DOHH2 (cell line): Measurements from ENCODE around the gene CEP350.

Source experiments
- H3F3A ChIP-seq: fragments of 200-600 bp; sonication (generic), shearing (Covaris generic); 2 replicates; pipeline ENCODE4 v1.6.0; 2016; ENCODE audit warnings: antibody characterized with exemption, mild to moderate bottlenecking; ENCODE audit not compliant: control insufficient read depth, insufficient read depth
- H3K27ac ChIP-seq: fragments of 200-600 bp; sonication (generic); 2 replicates; pipeline ENCODE4 v1.5.1; 2014; ENCODE audit warnings: low read depth, mild to moderate bottlenecking, low read length, moderate library complexity
- H3K27me3 ChIP-seq: fragments of 200-600 bp; sonication (generic); 2 replicates; pipeline ENCODE4 v1.6.1; 2014; ENCODE audit warnings: mild to moderate bottlenecking, low read length, mixed read lengths; ENCODE audit not compliant: control insufficient read depth
- H3K36me3 ChIP-seq: fragments of 200-600 bp; sonication (generic); 2 replicates; pipeline ENCODE4 v1.6.1; 2014; ENCODE audit warnings: mild to moderate bottlenecking, low read length, moderate library complexity, mixed read lengths; ENCODE audit not compliant: control insufficient read depth
- H3K4me1 ChIP-seq: fragments of 200-600 bp; sonication (generic); 2 replicates; pipeline ENCODE4 v1.6.1; 2014; ENCODE audit warnings: mild to moderate bottlenecking, low read length, mixed read lengths; ENCODE audit not compliant: control insufficient read depth
- H3K4me2 ChIP-seq: fragments of 200-600 bp; sonication (generic); 2 replicates; pipeline ENCODE4 v1.6.0; 2014; ENCODE audit warnings: mild to moderate bottlenecking, low read length, moderate library complexity
- H3K4me3 ChIP-seq: fragments of 200-600 bp; sonication (generic); 2 replicates; pipeline ENCODE4 v1.5.1; 2014; ENCODE audit warnings: mild to moderate bottlenecking, low read length, mixed read lengths
- H3K79me2 ChIP-seq: fragments of 200-600 bp; sonication (generic); 2 replicates; pipeline ENCODE4 v1.6.1; 2014; ENCODE audit warnings: mild to moderate bottlenecking, low read length, mixed read lengths; ENCODE audit not compliant: control insufficient read depth
- H3K9me2 ChIP-seq: fragments of 200-600 bp; sonication (generic); replicated peaks from 2 replicates; pipeline ENCODE4 v1.6.1; 2014; ENCODE audit warnings: mild to moderate bottlenecking, low read length, mixed read lengths; ENCODE audit not compliant: control insufficient read depth
- H3K9me3 ChIP-seq: fragments of 200-600 bp; sonication (generic); 2 replicates; pipeline ENCODE4 v1.6.1; 2014; ENCODE audit warnings: antibody characterized with exemption, low read length, mixed read lengths; ENCODE audit not compliant: control insufficient read depth, insufficient read depth
- H4K20me1 ChIP-seq: fragments of 200-600 bp; sonication (generic); 2 replicates; pipeline ENCODE4 v1.6.0; 2014; ENCODE audit warnings: low read depth, mild to moderate bottlenecking, antibody characterized with exemption, low read length, moderate library complexity; ENCODE audit not compliant: control insufficient read depth, insufficient read depth
- CTCF ChIP-seq: fragments of 200-600 bp; sonication (generic); IDR thresholded peaks from one replicate; pipeline ENCODE4 v1.5.1; 2014; ENCODE audit warnings: antibody characterized with exemption, mild to moderate bottlenecking, low read depth, low read length; ENCODE audit not compliant: poor library complexity, severe bottlenecking
- EZH2phosphoT487 ChIP-seq: fragments of 200-600 bp; sonication (generic); IDR thresholded peaks from 2 replicates; pipeline ENCODE4 v1.6.1; 2017; ENCODE audit warnings: borderline replicate concordance, mild to moderate bottlenecking, antibody characterized with exemption, low read length, moderate library complexity, mixed read lengths

CEP350 gene

DNA sequence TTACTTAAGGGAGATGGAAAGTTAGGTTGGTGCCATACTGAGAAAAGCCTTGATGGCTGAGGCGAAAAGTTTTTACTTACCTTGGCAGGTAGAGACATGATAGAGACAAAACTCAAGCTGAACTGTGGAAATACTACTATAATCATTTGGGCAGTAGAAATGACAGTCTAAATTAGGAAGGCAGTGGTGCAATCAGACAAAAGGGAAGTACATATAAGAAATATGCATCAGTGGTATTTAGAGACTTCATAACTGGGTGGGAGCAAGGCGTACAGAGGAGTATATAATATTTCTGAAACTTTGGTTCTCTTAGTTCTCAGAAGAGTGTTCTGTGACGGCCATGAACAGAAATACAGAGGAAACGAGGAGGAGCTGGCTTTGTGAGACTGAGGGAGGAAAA is 2.4 kb upstream of the CEP350 start:
- Histone ChIP-seq H3K79me2 (peaks cover 30% of the 10 kb centered on the region), H3K9me3 (no peaks in the 10 kb centered on the region), H3K4me2 (peak overlapping the region; percentile 69), H3K4me3 (peak overlapping the region; percentile 57), H3K9me2 (no peaks in the 10 kb centered on the region), H3F3A (peaks cover 8% of the 10 kb centered on the region), H3K27ac (peak overlapping the region; percentile 78), H3K36me3 (peaks cover 9% of the 10 kb centered on the region; the same call in 1 of the 2 replicates), H4K20me1 (peaks cover 11% of the 10 kb centered on the region; the same call in 1 of the 2 replicates), H3K27me3 (no peaks in the 10 kb centered on the region), H3K4me1 (peaks cover 53% of the 10 kb centered on the region)
- TF ChIP-seq EZH2phosphoT487 (no peak), CTCF (no peak)

DNA sequence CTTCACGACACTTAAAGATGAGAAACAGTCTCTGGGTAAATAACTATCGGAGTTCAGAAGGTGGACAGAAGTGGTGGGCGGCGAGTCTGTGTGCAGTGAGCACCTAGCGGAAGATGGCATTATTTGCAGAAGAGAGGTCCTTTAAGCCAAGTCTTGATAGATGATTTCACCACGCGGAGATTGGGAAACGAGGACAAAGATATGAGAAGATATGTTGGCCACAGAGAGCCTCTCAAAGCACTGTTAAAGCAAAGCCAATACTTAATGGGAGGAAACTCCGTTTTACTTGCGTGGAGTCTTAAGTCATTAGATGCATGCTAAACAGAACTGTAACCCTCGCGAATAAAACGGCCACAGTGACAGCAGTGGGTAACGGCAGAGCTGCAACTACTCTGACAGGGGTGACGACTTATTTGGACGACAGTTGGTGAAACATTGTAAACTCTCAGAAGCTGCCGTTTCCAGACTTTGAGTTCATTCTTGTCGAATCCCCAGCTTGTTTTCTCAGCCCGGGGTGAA is 577 bp upstream of the CEP350 start:
- peaks cover 15% of the 10 kb centered on the region; the same call in 1 of the 2 replicates for H3K36me3 ChIP-seq
- no peaks in the 10 kb centered on the region for H3K9me2 ChIP-seq
- H3K4me3 ChIP-seq: peak overlapping the region; percentile 96
- peaks cover 49% of the 10 kb centered on the region for H3K79me2 ChIP-seq
- TF ChIP-seq EZH2phosphoT487 (no peak), CTCF (peak; percentile 59)
- peak overlapping the region; percentile 69 for H3K4me2 ChIP-seq
- H3F3A ChIP-seq: peaks cover 8% of the 10 kb centered on the region
- H3K9me3 ChIP-seq: no peaks in the 10 kb centered on the region
- H3K27me3 ChIP-seq: no peaks in the 10 kb centered on the region
- peaks cover 15% of the 10 kb centered on the region; the same call in 1 of the 2 replicates for H4K20me1 ChIP-seq
- peak overlapping the region; percentile 78 for H3K27ac ChIP-seq
- H3K4me1 ChIP-seq: peaks cover 57% of the 10 kb centered on the region

DNA sequence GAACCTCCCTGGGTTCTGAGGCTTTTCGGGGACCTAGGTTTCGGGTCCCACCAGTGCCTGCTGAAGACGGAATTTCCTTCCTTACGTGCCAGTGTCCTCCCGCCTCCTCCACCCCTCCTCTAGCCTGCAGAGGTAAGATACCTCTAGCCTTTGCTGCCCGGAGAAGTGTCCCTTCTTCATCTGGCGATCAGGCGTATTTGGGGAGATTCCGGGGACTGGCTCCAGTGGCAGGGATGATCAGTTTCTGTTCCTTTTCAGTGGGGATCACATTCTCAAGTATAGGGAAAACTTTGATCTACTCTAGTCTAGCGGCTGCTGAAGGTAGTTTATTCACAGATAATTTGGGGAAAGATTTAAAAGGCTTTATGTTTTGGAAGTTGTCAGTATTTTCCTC is 674 bp downstream of the CEP350 start:
- H3K27ac ChIP-seq: peak overlapping the region; percentile 78
- no peaks in the 10 kb centered on the region for H3K9me2 ChIP-seq
- TF ChIP-seq EZH2phosphoT487 (no peak), CTCF (no peak)
- peaks cover 60% of the 10 kb centered on the region for H3K79me2 ChIP-seq
- H3F3A ChIP-seq: peaks cover 6% of the 10 kb centered on the region
- H3K4me3 ChIP-seq: peak overlapping the region; percentile 96
- H3K4me1 ChIP-seq: peaks cover 57% of the 10 kb centered on the region
- peaks cover 15% of the 10 kb centered on the region; the same call in 1 of the 2 replicates for H3K36me3 ChIP-seq
- peaks cover 15% of the 10 kb centered on the region; the same call in 1 of the 2 replicates for H4K20me1 ChIP-seq
- H3K27me3 ChIP-seq: no peaks in the 10 kb centered on the region
- peak overlapping the region; percentile 93 for H3K4me2 ChIP-seq
- H3K9me3 ChIP-seq: no peaks in the 10 kb centered on the region
